HEK293 (cell line): ENCODE results near the gene MORC4.

ENCODE experiments used
- CTCF ChIA-PET: fragments of 350-600 bp; formaldehyde crosslinking; extraction: SDS; loops from one replicate; lab custom pipeline; 2021; ENCODE audit warnings: antibody characterized with exemption; lab: Yijun Ruan, JAX
- POLR2A ChIA-PET: fragments of 300-600 bp; formaldehyde crosslinking; extraction: SDS; loops from one replicate; lab custom pipeline; 2020; ENCODE audit warnings: antibody characterized with exemption, inconsistent platforms; lab: Yijun Ruan, JAX
- H3K27ac ChIP-seq: fragments of 200-500 bp; sonication (Bioruptor generic); 2 replicates; pipeline ENCODE4 v1.5.1; 2014; ENCODE audit warnings: low read depth, low read length, control low read depth, inconsistent platforms; ENCODE audit errors: extremely low read depth
- H3K36me3 ChIP-seq, 2 experiments: fragments of 200-500 bp in 1 of 2; sonication (Bioruptor generic) in 1 of 2; 1 replicate in 1 of 2; 2 replicates in 1 of 2; pipeline ENCODE4 v1.5.1; 2014 to 2017; ENCODE audit warnings: inconsistent platforms in 2 of 2, low read length in 2 of 2; ENCODE audit not compliant: control insufficient read depth in 2 of 2, insufficient read depth in 1 of 2
- H3K4me1 ChIP-seq: fragments of 200-500 bp; sonication (Bioruptor generic); 2 replicates; pipeline ENCODE4 v1.5.1; 2014; ENCODE audit warnings: mild to moderate bottlenecking, low read length, inconsistent platforms; ENCODE audit not compliant: control insufficient read depth, insufficient read depth
- H3K4me3 ChIP-seq: 2 replicates; pipeline ENCODE4 v1.5.1; 2011; ENCODE audit warnings: low read depth, mild to moderate bottlenecking, control low read depth, low read length, moderate library complexity
- H3K9me3 ChIP-seq: fragments of 200-500 bp; sonication (Bioruptor generic); 2 replicates; pipeline ENCODE4 v1.5.1; 2014; ENCODE audit warnings: low read depth, low read length, inconsistent platforms; ENCODE audit not compliant: control insufficient read depth, insufficient read depth
- GLI4 ChIP-seq: fragments of 450-650 bp; formaldehyde crosslinking; IDR thresholded peaks from 2 replicates; pipeline ENCODE4 v1.5.1; 2016; ENCODE audit warnings: missing biosample characterization, missing genetic modification characterization
- HOXC10 ChIP-seq: sonication (generic); formaldehyde crosslinking; IDR thresholded peaks from 2 replicates; pipeline ENCODE4 v1.8.1; 2023; ENCODE audit warnings: mild to moderate bottlenecking, missing genetic modification reagents
- KLF7 ChIP-seq: fragments of 450-650 bp; formaldehyde crosslinking; IDR thresholded peaks from 2 replicates; pipeline ENCODE4 v1.5.1; 2016; ENCODE audit warnings: missing biosample characterization, missing genetic modification characterization, borderline replicate concordance
- KLF9 ChIP-seq: fragments of 450-650 bp; formaldehyde crosslinking; IDR thresholded peaks from 2 replicates; pipeline ENCODE4 v1.5.1; 2016; ENCODE audit warnings: missing biosample characterization, missing genetic modification characterization, low read depth
- ZBTB8A ChIP-seq: fragments of 450-650 bp; formaldehyde crosslinking; IDR thresholded peaks from 2 replicates; pipeline ENCODE4 v1.5.1; 2016; ENCODE audit warnings: missing biosample characterization, missing genetic modification characterization
- ZFHX2 ChIP-seq: fragments of 450-650 bp; formaldehyde crosslinking; conservative IDR thresholded peaks from 2 replicates; pipeline ENCODE4 v1.5.1; 2016; ENCODE audit warnings: missing biosample characterization, missing genetic modification characterization
- ZFP41 ChIP-seq: fragments of 450-650 bp; formaldehyde crosslinking; IDR thresholded peaks from 2 replicates; pipeline ENCODE4 v1.5.1; 2016; ENCODE audit warnings: missing biosample characterization, missing genetic modification characterization, borderline replicate concordance
- ZIC2 ChIP-seq: fragments of 450-650 bp; formaldehyde crosslinking; IDR thresholded peaks from 2 replicates; pipeline ENCODE4 v1.5.1; 2016; ENCODE audit warnings: missing biosample characterization, missing genetic modification characterization
- ZNF157 ChIP-seq: fragments of 450-650 bp; formaldehyde crosslinking; IDR thresholded peaks from 2 replicates; pipeline ENCODE4 v1.5.1; 2016; ENCODE audit warnings: missing biosample characterization, missing genetic modification characterization
- ZNF19 ChIP-seq: fragments of 450-650 bp; formaldehyde crosslinking; IDR thresholded peaks from 2 replicates; pipeline ENCODE4; 2016; ENCODE audit warnings: missing biosample characterization, missing genetic modification characterization, low read depth
- ZNF558 ChIP-seq: fragments of 450-650 bp; formaldehyde crosslinking; IDR thresholded peaks from 2 replicates; pipeline ENCODE4 v1.5.1; 2016; ENCODE audit warnings: missing biosample characterization, missing genetic modification characterization
- ZNF76 ChIP-seq: fragments of 450-650 bp; formaldehyde crosslinking; IDR thresholded peaks from 2 replicates; pipeline ENCODE4; 2016; ENCODE audit warnings: low read depth, missing biosample characterization, missing genetic modification characterization, borderline replicate concordance
- TF ChIP-seq, protein P1 (sequence below): fragments of 450-650 bp; formaldehyde crosslinking; IDR thresholded peaks from 2 replicates; pipeline ENCODE4 v1.5.1; 2016; ENCODE audit warnings: missing biosample characterization, missing genetic modification characterization
- TF ChIP-seq, protein P2 (sequence below): fragments of 450-650 bp; formaldehyde crosslinking; IDR thresholded peaks from 2 replicates; pipeline ENCODE4 v1.5.1; 2016; ENCODE audit warnings: missing biosample characterization, missing genetic modification characterization
- TF ChIP-seq, protein P3 (sequence below): fragments of 450-650 bp; formaldehyde crosslinking; IDR thresholded peaks from 2 replicates; pipeline ENCODE4 v1.5.1; 2016; ENCODE audit warnings: missing biosample characterization, missing genetic modification characterization
- TF ChIP-seq, protein P4 (sequence below): fragments of 450-650 bp; formaldehyde crosslinking; IDR thresholded peaks from 2 replicates; pipeline ENCODE4 v1.5.1; 2016; ENCODE audit warnings: missing biosample characterization, missing genetic modification characterization, borderline replicate concordance
- TF ChIP-seq, protein P5 (sequence below): fragments of 450-650 bp; IDR thresholded peaks from 2 replicates; pipeline ENCODE4 v1.5.1; 2018; ENCODE audit warnings: missing biosample characterization, mild to moderate bottlenecking, missing genetic modification characterization

MORC4 gene

DNA sequence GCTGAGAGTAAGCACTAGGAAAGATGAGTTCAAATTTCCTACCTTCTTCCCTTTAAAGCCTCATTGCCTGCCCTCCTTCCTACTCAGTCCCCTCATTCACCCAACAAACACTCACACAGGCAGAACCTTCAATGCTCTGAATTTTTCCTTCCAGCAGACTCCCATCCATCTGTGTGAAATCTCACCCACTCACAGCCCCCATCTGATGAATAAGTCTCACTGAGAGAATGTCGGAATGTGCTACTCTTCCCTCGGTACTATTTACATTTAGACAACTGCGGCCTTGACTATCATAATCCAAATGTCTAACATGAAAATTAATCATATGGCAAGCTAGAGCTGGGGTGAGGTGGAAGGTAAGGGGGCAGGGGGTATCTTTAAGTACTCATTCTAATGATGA, 60.4 kb downstream of the MORC4 start (continued):
- no peak for TF ChIP-seq GLI4 (tag by site-specific recombination)
- no peak for TF ChIP-seq ZNF157 (tag by site-specific recombination)
- no peak for TF ChIP-seq KLF7
- TF ChIP-seq, protein P1, sequence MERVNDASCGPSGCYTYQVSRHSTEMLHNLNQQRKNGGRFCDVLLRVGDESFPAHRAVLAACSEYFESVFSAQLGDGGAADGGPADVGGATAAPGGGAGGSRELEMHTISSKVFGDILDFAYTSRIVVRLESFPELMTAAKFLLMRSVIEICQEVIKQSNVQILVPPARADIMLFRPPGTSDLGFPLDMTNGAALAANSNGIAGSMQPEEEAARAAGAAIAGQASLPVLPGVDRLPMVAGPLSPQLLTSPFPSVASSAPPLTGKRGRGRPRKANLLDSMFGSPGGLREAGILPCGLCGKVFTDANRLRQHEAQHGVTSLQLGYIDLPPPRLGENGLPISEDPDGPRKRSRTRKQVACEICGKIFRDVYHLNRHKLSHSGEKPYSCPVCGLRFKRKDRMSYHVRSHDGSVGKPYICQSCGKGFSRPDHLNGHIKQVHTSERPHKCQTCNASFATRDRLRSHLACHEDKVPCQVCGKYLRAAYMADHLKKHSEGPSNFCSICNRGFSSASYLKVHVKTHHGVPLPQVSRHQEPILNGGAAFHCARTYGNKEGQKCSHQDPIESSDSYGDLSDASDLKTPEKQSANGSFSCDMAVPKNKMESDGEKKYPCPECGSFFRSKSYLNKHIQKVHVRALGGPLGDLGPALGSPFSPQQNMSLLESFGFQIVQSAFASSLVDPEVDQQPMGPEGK = no peak
- TF ChIP-seq ZNF558 (tag by site-specific recombination) = no peak
- TF ChIP-seq HOXC10 (CRISPR knock-in tag) = no peak
- TF ChIP-seq, protein P2, sequence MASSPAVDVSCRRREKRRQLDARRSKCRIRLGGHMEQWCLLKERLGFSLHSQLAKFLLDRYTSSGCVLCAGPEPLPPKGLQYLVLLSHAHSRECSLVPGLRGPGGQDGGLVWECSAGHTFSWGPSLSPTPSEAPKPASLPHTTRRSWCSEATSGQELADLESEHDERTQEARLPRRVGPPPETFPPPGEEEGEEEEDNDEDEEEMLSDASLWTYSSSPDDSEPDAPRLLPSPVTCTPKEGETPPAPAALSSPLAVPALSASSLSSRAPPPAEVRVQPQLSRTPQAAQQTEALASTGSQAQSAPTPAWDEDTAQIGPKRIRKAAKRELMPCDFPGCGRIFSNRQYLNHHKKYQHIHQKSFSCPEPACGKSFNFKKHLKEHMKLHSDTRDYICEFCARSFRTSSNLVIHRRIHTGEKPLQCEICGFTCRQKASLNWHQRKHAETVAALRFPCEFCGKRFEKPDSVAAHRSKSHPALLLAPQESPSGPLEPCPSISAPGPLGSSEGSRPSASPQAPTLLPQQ (tag by site-specific recombination) = no peak
- TF ChIP-seq, protein P3, sequence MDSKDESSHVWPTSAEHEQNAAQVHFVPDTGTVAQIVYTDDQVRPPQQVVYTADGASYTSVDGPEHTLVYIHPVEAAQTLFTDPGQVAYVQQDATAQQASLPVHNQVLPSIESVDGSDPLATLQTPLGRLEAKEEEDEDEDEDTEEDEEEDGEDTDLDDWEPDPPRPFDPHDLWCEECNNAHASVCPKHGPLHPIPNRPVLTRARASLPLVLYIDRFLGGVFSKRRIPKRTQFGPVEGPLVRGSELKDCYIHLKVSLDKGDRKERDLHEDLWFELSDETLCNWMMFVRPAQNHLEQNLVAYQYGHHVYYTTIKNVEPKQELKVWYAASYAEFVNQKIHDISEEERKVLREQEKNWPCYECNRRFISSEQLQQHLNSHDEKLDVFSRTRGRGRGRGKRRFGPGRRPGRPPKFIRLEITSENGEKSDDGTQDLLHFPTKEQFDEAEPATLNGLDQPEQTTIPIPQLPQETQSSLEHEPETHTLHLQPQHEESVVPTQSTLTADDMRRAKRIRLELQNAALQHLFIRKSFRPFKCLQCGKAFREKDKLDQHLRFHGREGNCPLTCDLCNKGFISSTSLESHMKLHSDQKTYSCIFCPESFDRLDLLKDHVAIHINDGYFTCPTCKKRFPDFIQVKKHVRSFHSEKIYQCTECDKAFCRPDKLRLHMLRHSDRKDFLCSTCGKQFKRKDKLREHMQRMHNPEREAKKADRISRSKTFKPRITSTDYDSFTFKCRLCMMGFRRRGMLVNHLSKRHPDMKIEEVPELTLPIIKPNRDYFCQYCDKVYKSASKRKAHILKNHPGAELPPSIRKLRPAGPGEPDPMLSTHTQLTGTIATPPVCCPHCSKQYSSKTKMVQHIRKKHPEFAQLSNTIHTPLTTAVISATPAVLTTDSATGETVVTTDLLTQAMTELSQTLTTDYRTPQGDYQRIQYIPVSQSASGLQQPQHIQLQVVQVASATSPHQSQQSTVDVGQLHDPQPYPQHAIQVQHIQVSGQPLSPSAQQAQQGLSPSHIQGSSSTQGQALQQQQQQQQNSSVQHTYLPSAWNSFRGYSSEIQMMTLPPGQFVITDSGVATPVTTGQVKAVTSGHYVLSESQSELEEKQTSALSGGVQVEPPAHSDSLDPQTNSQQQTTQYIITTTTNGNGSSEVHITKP (tag by site-specific recombination) = no peak
- no peak for TF ChIP-seq ZNF19

DNA sequence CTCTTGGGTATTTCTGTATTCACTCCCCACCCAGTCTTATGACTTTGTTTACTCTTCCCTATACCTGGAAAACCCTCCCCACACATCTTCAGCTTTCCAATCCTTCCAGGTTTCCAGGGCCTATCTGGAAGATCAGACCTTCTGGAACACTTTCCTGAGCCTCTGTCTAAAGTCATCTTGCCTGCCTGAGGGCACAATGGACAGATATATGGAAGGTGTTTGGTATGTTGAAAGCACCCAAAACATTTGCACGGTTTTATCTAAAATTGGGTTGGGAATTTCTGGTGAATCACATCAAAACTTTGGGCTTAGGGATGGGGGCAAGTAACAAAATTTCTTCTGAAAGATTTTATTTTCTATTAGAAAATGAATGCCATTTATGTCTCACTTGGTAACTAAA, 63.8 kb downstream of the MORC4 start:
- CTCF ChIA-PET = interaction anchor here (0.9 to 1.2 kb wide), 5 partner anchors 9 to 52 kb away, joined by 3 to 8 read pairs (median 3); no protein-coding TSS in a partner anchor
- TF ChIP-seq ZNF76 (tag by site-specific recombination) = no peak
- TF ChIP-seq, all 188 proteins: peak for 0
- Histone ChIP-seq H3K36me3 (peaks cover 14 to 47% of the 10 kb centered on the region in 2 experiments; a peak in 2 of 3 replicates), H3K4me1 (no peaks in the 10 kb centered on the region), H3K27ac (no peak overlapping the region), H3K4me3 (no peak overlapping the region), H3K9me3 (no peaks in the 10 kb centered on the region)
- POLR2A ChIA-PET = no interaction called here

DNA sequence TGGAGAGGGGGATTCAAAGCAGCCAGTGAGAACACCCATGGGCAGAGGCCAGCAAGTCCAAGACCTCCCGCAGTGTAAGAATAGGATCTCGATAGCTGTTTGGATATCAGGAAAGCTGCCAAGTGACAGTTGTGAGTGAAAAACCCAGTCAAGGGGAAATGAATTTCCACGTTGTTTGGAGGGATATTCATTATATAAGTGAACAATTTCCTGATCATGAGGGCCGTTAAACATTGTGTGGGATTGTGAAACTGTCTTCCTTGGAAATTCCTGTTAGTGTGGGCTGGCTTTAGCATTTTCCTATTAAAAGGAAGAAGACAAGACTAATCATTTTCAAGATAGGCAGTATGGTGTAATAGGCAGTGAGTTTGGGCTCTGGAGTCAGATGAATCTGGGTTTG, 64.8 kb downstream of the MORC4 start:
- POLR2A ChIA-PET = no interaction called here
- Histone ChIP-seq H3K27ac (no peak overlapping the region), H3K36me3 (peaks cover 7 to 38% of the 10 kb centered on the region in 2 experiments; a peak in 2 of 3 replicates)
- TF ChIP-seq ZIC2 (tag by site-specific recombination) = no peak
- TF ChIP-seq, all 188 proteins: peak for 0
- CTCF ChIA-PET = interaction anchor here (1.1 kb wide), 1 partner anchor 10 kb away, joined by 3 read pairs; no protein-coding TSS in a partner anchor
- no peak overlapping the region for H3K4me3 ChIP-seq
- no peaks in the 10 kb centered on the region for H3K4me1 ChIP-seq
- H3K9me3 ChIP-seq = no peaks in the 10 kb centered on the region

DNA sequence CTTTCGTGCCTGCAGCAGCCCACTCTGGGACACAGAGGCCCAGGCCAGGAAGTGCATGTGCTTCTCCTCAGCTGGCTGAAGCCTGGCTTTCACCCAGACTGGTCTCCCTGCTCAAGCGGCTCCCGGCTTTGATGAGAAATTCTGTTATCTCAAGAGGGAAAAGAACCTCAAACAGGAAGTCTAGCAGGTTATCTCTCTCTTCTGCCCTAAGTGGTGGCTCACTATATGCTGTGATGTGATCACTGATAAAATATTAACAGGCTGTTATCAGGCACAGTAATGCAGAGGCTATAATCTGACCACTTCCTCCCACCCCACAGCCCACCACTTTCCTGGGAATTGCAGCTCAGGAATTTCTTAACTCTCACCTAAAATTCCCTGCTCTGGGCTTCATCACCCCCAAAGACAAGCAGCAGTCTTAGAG, 66.5 kb downstream of the MORC4 start:
- H3K4me1 ChIP-seq = no peaks in the 10 kb centered on the region
- H3K9me3 ChIP-seq = no peaks in the 10 kb centered on the region
- H3K4me3 ChIP-seq = no peak overlapping the region
- CTCF ChIA-PET = interaction anchor here (1.1 kb wide), 1 partner anchor 35 kb away, joined by 3 read pairs; no protein-coding TSS in a partner anchor
- H3K36me3 ChIP-seq = peaks cover 0 to 23% of the 10 kb centered on the region in 2 experiments; a peak in 1 of 3 replicates
- H3K27ac ChIP-seq = no peak overlapping the region
- POLR2A ChIA-PET = no interaction called here
- TF ChIP-seq, protein P4, sequence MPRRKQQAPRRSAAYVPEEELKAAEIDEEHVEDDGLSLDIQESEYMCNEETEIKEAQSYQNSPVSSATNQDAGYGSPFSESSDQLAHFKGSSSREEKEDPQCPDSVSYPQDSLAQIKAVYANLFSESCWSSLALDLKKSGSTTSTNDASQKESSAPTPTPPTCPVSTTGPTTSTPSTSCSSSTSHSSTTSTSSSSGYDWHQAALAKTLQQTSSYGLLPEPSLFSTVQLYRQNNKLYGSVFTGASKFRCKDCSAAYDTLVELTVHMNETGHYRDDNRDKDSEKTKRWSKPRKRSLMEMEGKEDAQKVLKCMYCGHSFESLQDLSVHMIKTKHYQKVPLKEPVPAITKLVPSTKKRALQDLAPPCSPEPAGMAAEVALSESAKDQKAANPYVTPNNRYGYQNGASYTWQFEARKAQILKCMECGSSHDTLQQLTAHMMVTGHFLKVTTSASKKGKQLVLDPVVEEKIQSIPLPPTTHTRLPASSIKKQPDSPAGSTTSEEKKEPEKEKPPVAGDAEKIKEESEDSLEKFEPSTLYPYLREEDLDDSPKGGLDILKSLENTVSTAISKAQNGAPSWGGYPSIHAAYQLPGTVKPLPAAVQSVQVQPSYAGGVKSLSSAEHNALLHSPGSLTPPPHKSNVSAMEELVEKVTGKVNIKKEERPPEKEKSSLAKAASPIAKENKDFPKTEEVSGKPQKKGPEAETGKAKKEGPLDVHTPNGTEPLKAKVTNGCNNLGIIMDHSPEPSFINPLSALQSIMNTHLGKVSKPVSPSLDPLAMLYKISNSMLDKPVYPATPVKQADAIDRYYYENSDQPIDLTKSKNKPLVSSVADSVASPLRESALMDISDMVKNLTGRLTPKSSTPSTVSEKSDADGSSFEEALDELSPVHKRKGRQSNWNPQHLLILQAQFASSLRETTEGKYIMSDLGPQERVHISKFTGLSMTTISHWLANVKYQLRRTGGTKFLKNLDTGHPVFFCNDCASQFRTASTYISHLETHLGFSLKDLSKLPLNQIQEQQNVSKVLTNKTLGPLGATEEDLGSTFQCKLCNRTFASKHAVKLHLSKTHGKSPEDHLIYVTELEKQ (tag by site-specific recombination) = no peak
- TF ChIP-seq KLF9 (no peak), ZFP41 (tag by site-specific recombination) (no peak), ZBTB8A (no peak), ZFHX2 (tag by site-specific recombination) (peak; percentile 48)
- TF ChIP-seq, protein P5, sequence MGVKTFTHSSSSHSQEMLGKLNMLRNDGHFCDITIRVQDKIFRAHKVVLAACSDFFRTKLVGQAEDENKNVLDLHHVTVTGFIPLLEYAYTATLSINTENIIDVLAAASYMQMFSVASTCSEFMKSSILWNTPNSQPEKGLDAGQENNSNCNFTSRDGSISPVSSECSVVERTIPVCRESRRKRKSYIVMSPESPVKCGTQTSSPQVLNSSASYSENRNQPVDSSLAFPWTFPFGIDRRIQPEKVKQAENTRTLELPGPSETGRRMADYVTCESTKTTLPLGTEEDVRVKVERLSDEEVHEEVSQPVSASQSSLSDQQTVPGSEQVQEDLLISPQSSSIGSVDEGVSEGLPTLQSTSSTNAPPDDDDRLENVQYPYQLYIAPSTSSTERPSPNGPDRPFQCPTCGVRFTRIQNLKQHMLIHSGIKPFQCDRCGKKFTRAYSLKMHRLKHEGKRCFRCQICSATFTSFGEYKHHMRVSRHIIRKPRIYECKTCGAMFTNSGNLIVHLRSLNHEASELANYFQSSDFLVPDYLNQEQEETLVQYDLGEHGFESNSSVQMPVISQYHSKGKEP (tag by site-specific recombination) = no peak
